Nucleus accumbens (tissue), 56 donors: ENCODE results near the gene CPSF7.
"Not testable (repeated sequence)": the region's sequence is repeated elsewhere in the genome, so short reads cannot be mapped to it uniquely, and the experiment has no call there.

Experiments used
- DNase-seq, 56 donors: peaks; one replicate each; lab custom pipeline; 2025; lab: John Stamatoyannopoulos, UW

CPSF7 gene

GRCh38 chr11:61392981-61393595 lies 36.7 kb downstream of the CPSF7 start:
- peak in 10 of 56 donors; percentile 5 to 48 (median 22) for DNase-seq

- DNase-seq, result no peak
Measured at GRCh38 chr11:61390161-61390560, 39.6 kb downstream of the CPSF7 start.

- no peak for DNase-seq
Measured at GRCh38 chr11:61384271-61385242, 45.2 kb downstream of the CPSF7 start.

- DNase-seq, result not testable (repeated sequence)
Measured at GRCh38 chr11:61383859-61384258, 45.9 kb downstream of the CPSF7 start.

- no peak for DNase-seq
Measured at GRCh38 chr11:61380884-61381283, 48.9 kb downstream of the CPSF7 start.

- DNase-seq, result no peak
Measured at GRCh38 chr11:61378713-61379313, 51.0 kb downstream of the CPSF7 start.

- DNase-seq, result no peak
Measured at GRCh38 chr11:61377461-61378160, 52.2 kb downstream of the CPSF7 start.

GRCh38 chr11:61375761-61376108 lies 54.0 kb downstream of the CPSF7 start:
- no peak for DNase-seq

GRCh38 chr11:61372659-61373420 lies 56.9 kb downstream of the CPSF7 start:
- DNase-seq, result no peak

GRCh38 chr11:61370349-61371005 lies 59.3 kb downstream of the CPSF7 start:
- DNase-seq, result no peak

GRCh38 chr11:61369372-61370348 lies 60.1 kb downstream of the CPSF7 start:
- DNase-seq, result no peak

- no peak for DNase-seq
Measured at GRCh38 chr11:61368646-61369045, 61.1 kb downstream of the CPSF7 start.

GRCh38 chr11:61367406-61367805 lies 62.4 kb downstream of the CPSF7 start:
- DNase-seq, result no peak

GRCh38 chr11:61364012-61364675 lies 65.6 kb downstream of the CPSF7 start:
- DNase-seq, result no peak

GRCh38 chr11:61362542-61362875 lies 67.3 kb downstream of the CPSF7 start:
- peak in 3 of 56 donors; percentile 50 to 60 (median 53) for DNase-seq

- DNase-seq, result peak; percentile 54 to 97 (median 92)
Measured at GRCh38 chr11:61361741-61362541, 67.8 kb downstream of the CPSF7 start, which contains the start of the genes CYB561A3 and TMEM138. Gene CYB561A3 (minus strand): TSS chr11:61361882. CDS start chr11:61356713, 5,169 bp downstream. Gene TMEM138 (plus strand): TSS chr11:61362374. CDS start chr11:61364391, 2,017 bp downstream.
